HepG2 (cell line): ENCODE results near the gene UNC119B.

Source experiments
- CTCF ChIP-seq: sonication (generic); formaldehyde crosslinking; IDR thresholded peaks from 2 replicates; pipeline ENCODE4 v1.5.0; 2020; ENCODE audit warnings: mild to moderate bottlenecking, missing genetic modification reagents, moderate library complexity
- EZH2 ChIP-seq: conservative IDR thresholded peaks from 2 replicates; pipeline ENCODE4 v1.6.1; 2012; ENCODE audit warnings: mild to moderate bottlenecking, low read depth, low read length, moderate library complexity
- POGZ ChIP-seq: sonication (generic); formaldehyde crosslinking; IDR thresholded peaks from 2 replicates; pipeline ENCODE4 v1.4.0; 2020; ENCODE audit warnings: mild to moderate bottlenecking, missing genetic modification reagents
- ZBTB21 ChIP-seq: sonication (generic); formaldehyde crosslinking; IDR thresholded peaks from 2 replicates; pipeline ENCODE4 v1.4.0; 2020; ENCODE audit warnings: missing genetic modification reagents
- ZBTB7A ChIP-seq: sonication (generic); formaldehyde crosslinking; IDR thresholded peaks from 2 replicates; pipeline ENCODE4 v1.8.0; 2022; ENCODE audit warnings: mild to moderate bottlenecking, missing genetic modification reagents
- ZNF274 ChIP-seq: sonication (generic); formaldehyde crosslinking; IDR thresholded peaks from 2 replicates; pipeline ENCODE4 v1.5.1; 2020; ENCODE audit warnings: mild to moderate bottlenecking, missing genetic modification reagents

- TF ChIP-seq ZBTB7A (no peak), ZNF274 (CRISPR knock-in tag) (no peak), CTCF (CRISPR knock-in tag) (no peak), ZBTB21 (CRISPR knock-in tag) (no peak), EZH2 (no peak), POGZ (no peak)
Observed at GRCh38 chr12:120699553-120699952, 10.7 kb upstream of the UNC119B start.
